GM23338 (cell line): ENCODE data around the gene MRPL24. TPM values are rescaled to one million over a fixed set of nuclear protein-coding genes. Genes with fewer than 3 reads are reported as not detected.

Experiments
- ATAC-seq: fragments of 200-7000 bp; cut with Tn5 transposase; 3 replicates; pipeline ENCODE4 v1.9.1; 2020
- DNase-seq: peaks from one replicate; pipeline ENCODE4 v3.0.0-alpha.2; 2015; ENCODE audit warnings: low spot score
- H2AFZ ChIP-seq: fragments of 200-600 bp; sonication (generic); 2 replicates; pipeline ENCODE4 v1.8.0; 2016; ENCODE audit warnings: antibody characterized with exemption, mild to moderate bottlenecking, moderate library complexity
- H3F3A ChIP-seq: fragments of 200-600 bp; sonication (generic); replicated peaks from 2 replicates; pipeline ENCODE4 v1.8.0; 2017; ENCODE audit warnings: antibody characterized with exemption, mixed run types, low read depth
- H3K27ac ChIP-seq: fragments of 200-600 bp; sonication (generic); 2 replicates; pipeline ENCODE4 v1.6.1; 2016; ENCODE audit warnings: low read depth
- H3K27me3 ChIP-seq: fragments of 200-600 bp; sonication (generic); 2 replicates; pipeline ENCODE4 v1.8.0; 2016; ENCODE audit warnings: mild to moderate bottlenecking, mixed run types, moderate library complexity; ENCODE audit not compliant: insufficient read depth
- H3K36me3 ChIP-seq: fragments of 200-600 bp; sonication (generic); 2 replicates; pipeline ENCODE4 v1.8.0; 2016; ENCODE audit warnings: mild to moderate bottlenecking; ENCODE audit not compliant: insufficient read depth
- H3K4me1 ChIP-seq: fragments of 200-600 bp; sonication (generic); 2 replicates; pipeline ENCODE4 v1.8.0; 2016; ENCODE audit warnings: mild to moderate bottlenecking, moderate library complexity; ENCODE audit not compliant: insufficient read depth
- H3K4me2 ChIP-seq: fragments of 200-600 bp; sonication (generic); 2 replicates; pipeline ENCODE4 v1.7.1; 2017; ENCODE audit warnings: mixed run types
- H3K4me3 ChIP-seq: fragments of 200-600 bp; sonication (generic); 2 replicates; pipeline ENCODE4 v1.6.1; 2016; ENCODE audit warnings: mixed run types
- H3K79me2 ChIP-seq: fragments of 200-600 bp; sonication (generic); replicated peaks from 2 replicates; pipeline ENCODE4 v1.8.0; 2017; ENCODE audit warnings: mild to moderate bottlenecking; ENCODE audit not compliant: insufficient read depth
- H3K9me2 ChIP-seq: fragments of 200-600 bp; sonication (generic); 2 replicates; pipeline ENCODE4 v1.8.0; 2017; ENCODE audit not compliant: insufficient read depth
- H4K20me1 ChIP-seq: fragments of 200-600 bp; sonication (generic); replicated peaks from 2 replicates; pipeline ENCODE4 v1.8.0; 2017; ENCODE audit warnings: mild to moderate bottlenecking; ENCODE audit not compliant: insufficient read depth
- H3K27ac Mint-ChIP-seq: 2 replicates; pipeline ENCODE4 v1.8.0; 2020; ENCODE audit warnings: inconsistent platforms, mild to moderate bottlenecking, moderate library complexity, mixed read lengths
- H3K27me3 Mint-ChIP-seq: 3 replicates; pipeline ENCODE4 v1.8.0; 2022; ENCODE audit warnings: low read depth, mild to moderate bottlenecking, moderate library complexity, mixed read lengths, inconsistent platforms; ENCODE audit not compliant: insufficient read depth, poor library complexity
- H3K36me3 Mint-ChIP-seq: 3 replicates; pipeline ENCODE4 v1.8.0; 2021; ENCODE audit warnings: low read depth, mild to moderate bottlenecking, inconsistent platforms, moderate library complexity, mixed read lengths
- H3K4me1 Mint-ChIP-seq: 3 replicates; pipeline ENCODE4 v1.8.0; 2020; ENCODE audit warnings: mild to moderate bottlenecking, inconsistent platforms, mixed read lengths
- H3K4me3 Mint-ChIP-seq: 3 replicates; pipeline ENCODE4 v1.8.0; 2021; ENCODE audit warnings: moderate library complexity, mild to moderate bottlenecking, inconsistent platforms, mixed read lengths
- H3K9me3 Mint-ChIP-seq: 3 replicates; pipeline ENCODE4 v1.8.0; 2020; ENCODE audit warnings: moderate library complexity, mild to moderate bottlenecking, inconsistent platforms, mixed read lengths
- CTCF ChIP-seq, 2 experiments: fragments of 200-600 bp in 1 of 2; sonication (generic) in 1 of 2; conservative IDR thresholded peaks; 2 replicates each; pipeline versions ENCODE4 v1.5.1 to v1.6.1; 2016 to 2017; ENCODE audit warnings: antibody characterized with exemption in 2 of 2, low read depth in 2 of 2, mild to moderate bottlenecking in 2 of 2, moderate library complexity in 1 of 2
- NANOG ChIP-seq: IDR thresholded peaks from 2 replicates; pipeline ENCODE4 v1.6.1; 2016; ENCODE audit warnings: antibody characterized with exemption, borderline replicate concordance
- STAT1 ChIP-seq: IDR thresholded peaks from one replicate; pipeline ENCODE4 v1.6.1; 2016; ENCODE audit warnings: antibody characterized with exemption; ENCODE audit not compliant: unreplicated experiment
- ZNF114 ChIP-seq: fragments of 250-450 bp; sonication (Bioruptor Pico); IDR thresholded peaks from 2 replicates; pipeline ENCODE4 v1.5.0; 2020; ENCODE audit warnings: mild to moderate bottlenecking, moderate library complexity
- polyA plus RNA-seq: library from polyadenylated mRNA; unstranded; fragments of >200 nt; fragmentation: Nextera tagmentation; extraction: Ambion mirVana; gene quantifications from 2 replicates; pipeline ENCODE4 v1.2.1, GENCODE V29; 2016
- total RNA-seq: library from RNA; depleted of rRNA; stranded (reverse); fragments of >200 nt; shearing (Covaris generic); gene quantifications from 2 replicates; pipeline ENCODE4 v1.2.3, GENCODE V29; 2014

MRPL24 gene
- total and polyA plus RNA-seq, 2 experiments from 2014 or later, result 18.8 to 45.7 TPM

- peak; percentile 88 for DNase-seq
- no peak overlapping the region for H2AFZ ChIP-seq
- peak; percentile 16 for ATAC-seq
- peaks cover 13% of the 10 kb centered on the region for H3K4me1 Mint-ChIP-seq
- no peak for TF ChIP-seq NANOG
- TF ChIP-seq CTCF (conservative IDR thresholded peaks at IDR 0.05; ENCODE audit: low read depth in 2 of 2), result peak; percentile 70 to 81
- H3K79me2 ChIP-seq, result peaks cover 74% of the 10 kb centered on the region
- H3K36me3 ChIP-seq, result peaks cover 20% of the 10 kb centered on the region
- H4K20me1 ChIP-seq, result peaks cover 45% of the 10 kb centered on the region
- H3K9me3 Mint-ChIP-seq, result no peaks in the 10 kb centered on the region
- H3K27me3 ChIP-seq, result no peaks in the 10 kb centered on the region
- peaks cover 27% of the 10 kb centered on the region for H3K36me3 Mint-ChIP-seq
- 0 out of 2 replicates have a peak overlapping the region, but pooled peaks have one; percentile 81 for H3K27ac ChIP-seq
- H3K4me1 ChIP-seq, result peaks cover 28% of the 10 kb centered on the region
- no peak overlapping the region for H3K27ac Mint-ChIP-seq
- H3K9me2 ChIP-seq, result no peaks in the 10 kb centered on the region
- H3K4me3 Mint-ChIP-seq, result no peak overlapping the region
- H3K4me2 ChIP-seq, result peak overlapping the region; percentile 95
- peaks cover 37% of the 10 kb centered on the region for H3F3A ChIP-seq
- peak overlapping the region; percentile 96 for H3K4me3 ChIP-seq
- H3K27me3 Mint-ChIP-seq, result peaks cover 6% of the 10 kb centered on the region
Observed at GRCh38 chr1:156726549-156727226, 14.2 kb downstream of the MRPL24 start.

GRCh38 chr1:156725683-156726280 lies 15.1 kb downstream of the MRPL24 start:
- H3K27me3 Mint-ChIP-seq, result peaks cover 7% of the 10 kb centered on the region
- Histone ChIP-seq H3K36me3 (peaks cover 23% of the 10 kb centered on the region), H3F3A (peaks cover 42% of the 10 kb centered on the region), H3K4me1 (peaks cover 28% of the 10 kb centered on the region), H4K20me1 (peaks cover 45% of the 10 kb centered on the region), H3K9me2 (no peaks in the 10 kb centered on the region), H3K79me2 (peaks cover 74% of the 10 kb centered on the region), H3K4me2 (peak overlapping the region; percentile 95), H3K4me3 (peak overlapping the region; percentile 96), H3K27me3 (no peaks in the 10 kb centered on the region), H2AFZ (no peak overlapping the region), H3K27ac (peak overlapping the region; percentile 81; the same call in 1 of the 2 replicates)
- peaks cover 13% of the 10 kb centered on the region for H3K4me1 Mint-ChIP-seq
- TF ChIP-seq ZNF114 (no peak), STAT1 (no peak), NANOG (no peak), CTCF (conservative IDR thresholded peaks at IDR 0.05; ENCODE audit: low read depth in 2 of 2) (peak; percentile 94 to 98)
- no peak overlapping the region for H3K27ac Mint-ChIP-seq
- peaks cover 36% of the 10 kb centered on the region for H3K36me3 Mint-ChIP-seq
- peak; percentile 70 for ATAC-seq
- no peak overlapping the region for H3K4me3 Mint-ChIP-seq
- DNase-seq, result peak; percentile 96
- no peaks in the 10 kb centered on the region for H3K9me3 Mint-ChIP-seq
